Vagina (tissue), 2 donors: ENCODE data around the gene PIM1.

Experiments used
- POLR2A ChIP-seq, 2 donors: fragments of 450-650 bp; IDR thresholded peaks; one replicate each; pipeline ENCODE4 v1.6.1; 2017; ENCODE audit warnings: antibody characterized with exemption in 2 of 2, mild to moderate bottlenecking in 2 of 2, moderate library complexity in 2 of 2
- POLR2AphosphoS5 ChIP-seq, 2 donors: sonication (generic); formaldehyde crosslinking; IDR thresholded peaks; one replicate each; pipeline ENCODE4 v1.9.0; 2017; ENCODE audit warnings: antibody characterized with exemption in 2 of 2, mild to moderate bottlenecking in 2 of 2, low read depth in 1 of 2; ENCODE audit not compliant: insufficient read depth in 1 of 2
- TF ChIP-seq, protein P1 (sequence below), 3 experiments: fragments of 450-650 bp in 2 of 3; fragments of 200-600 bp in 1 of 3; sonication (generic) in 1 of 3; IDR thresholded peaks; one replicate each; pipeline ENCODE4 v1.5.1; 2017 to 2019; ENCODE audit warnings: antibody characterized with exemption in 3 of 3, mild to moderate bottlenecking in 2 of 3, moderate library complexity in 2 of 3

DNA sequence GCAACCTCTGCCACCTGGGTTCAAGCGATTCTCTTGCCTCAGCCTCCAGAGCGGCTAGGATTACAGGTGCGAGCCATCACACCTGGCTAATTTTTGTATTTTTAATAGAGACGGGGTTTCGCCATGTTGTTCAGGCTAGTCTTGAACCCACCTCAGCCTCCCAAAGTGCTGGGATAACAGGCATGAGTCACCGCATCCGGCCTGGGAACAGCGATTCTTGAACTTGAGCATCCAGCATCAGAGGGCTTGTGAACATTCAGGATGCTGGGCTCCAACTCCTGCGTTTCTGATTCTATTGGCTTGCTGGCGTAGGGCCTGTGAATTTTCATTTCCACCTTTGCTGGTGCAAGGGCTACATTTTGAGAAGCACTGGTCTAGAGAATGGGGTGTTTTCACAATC, 24.5 kb upstream of the PIM1 start:
- TF ChIP-seq, protein P1, sequence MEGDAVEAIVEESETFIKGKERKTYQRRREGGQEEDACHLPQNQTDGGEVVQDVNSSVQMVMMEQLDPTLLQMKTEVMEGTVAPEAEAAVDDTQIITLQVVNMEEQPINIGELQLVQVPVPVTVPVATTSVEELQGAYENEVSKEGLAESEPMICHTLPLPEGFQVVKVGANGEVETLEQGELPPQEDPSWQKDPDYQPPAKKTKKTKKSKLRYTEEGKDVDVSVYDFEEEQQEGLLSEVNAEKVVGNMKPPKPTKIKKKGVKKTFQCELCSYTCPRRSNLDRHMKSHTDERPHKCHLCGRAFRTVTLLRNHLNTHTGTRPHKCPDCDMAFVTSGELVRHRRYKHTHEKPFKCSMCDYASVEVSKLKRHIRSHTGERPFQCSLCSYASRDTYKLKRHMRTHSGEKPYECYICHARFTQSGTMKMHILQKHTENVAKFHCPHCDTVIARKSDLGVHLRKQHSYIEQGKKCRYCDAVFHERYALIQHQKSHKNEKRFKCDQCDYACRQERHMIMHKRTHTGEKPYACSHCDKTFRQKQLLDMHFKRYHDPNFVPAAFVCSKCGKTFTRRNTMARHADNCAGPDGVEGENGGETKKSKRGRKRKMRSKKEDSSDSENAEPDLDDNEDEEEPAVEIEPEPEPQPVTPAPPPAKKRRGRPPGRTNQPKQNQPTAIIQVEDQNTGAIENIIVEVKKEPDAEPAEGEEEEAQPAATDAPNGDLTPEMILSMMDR (IDR thresholded peaks at IDR 0.05), result no peak
- no peak for TF ChIP-seq POLR2A (IDR thresholded peaks at IDR 0.05)
- TF ChIP-seq POLR2AphosphoS5 (IDR thresholded peaks at IDR 0.05; ENCODE audit: insufficient read depth in 1 of 2, low read depth in 1 of 2), result no peak
